ENCODE data around the gene STK38. TPM values are rescaled to one million over a fixed set of nuclear protein-coding genes. Genes with fewer than 3 reads are reported as not detected.
"Not testable (repeated sequence)": the region's sequence is repeated elsewhere in the genome, so short reads cannot be mapped to it uniquely, and the experiment has no call there.

Gene STK38
- 16.2 and 16.4 TPM in 2 replicates for total RNA-seq (2014; rRNA removed; shearing (Covaris generic))
- 14.5 and 22.2 TPM in 2 replicates for polyA plus RNA-seq (2014; cell fraction: nucleus; rRNA removed)

DNA sequence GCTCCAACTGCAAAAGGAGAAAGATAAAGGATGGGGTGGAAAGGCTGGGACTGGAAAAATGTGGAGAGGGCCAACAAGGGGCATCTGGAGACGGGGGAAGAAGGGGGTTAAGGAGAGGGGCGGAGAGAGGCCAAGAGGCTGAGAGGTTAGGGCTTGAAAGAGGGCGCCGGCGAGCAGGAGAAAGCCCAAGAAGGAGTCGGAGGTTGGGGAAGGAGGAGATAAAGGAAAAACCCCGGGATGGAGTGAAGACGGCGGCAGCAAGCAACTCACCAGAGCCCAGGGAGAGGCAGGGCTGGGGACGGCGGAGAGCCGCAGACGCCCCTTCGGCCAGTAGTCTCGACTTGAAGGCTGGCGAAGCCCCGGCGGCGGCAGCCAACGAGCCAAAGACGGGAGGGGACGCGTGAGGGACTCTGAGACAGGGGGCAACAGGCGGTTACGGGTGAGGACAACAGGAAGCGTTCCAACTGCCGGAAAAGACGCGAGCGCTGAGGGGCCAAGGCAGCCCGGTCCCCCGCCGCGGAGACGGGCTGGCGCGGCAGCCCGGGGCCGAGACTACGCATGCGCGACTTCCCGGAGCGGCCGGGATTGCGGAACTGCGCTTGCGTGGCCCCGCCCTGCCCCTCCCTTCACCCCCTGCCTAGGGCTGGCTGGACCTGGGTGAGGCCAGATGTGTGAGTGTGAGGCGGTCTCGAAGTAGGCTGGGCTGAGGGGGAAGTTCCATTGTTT is at the start of gene STK38:
TSS of gene STK38 (minus strand) at position 560 of the 726 bp plus-strand sequence. CDS start 7,277 bp downstream, outside the sequence.
- peak; percentile 72 for DNase-seq (ENCODE audit: extremely low read depth, low read depth)

GRCh38 chr6:36596356-36596755 is 49.1 kb upstream of the STK38 start:
- no peak for DNase-seq (ENCODE audit: extremely low read depth, low read depth)

DNA sequence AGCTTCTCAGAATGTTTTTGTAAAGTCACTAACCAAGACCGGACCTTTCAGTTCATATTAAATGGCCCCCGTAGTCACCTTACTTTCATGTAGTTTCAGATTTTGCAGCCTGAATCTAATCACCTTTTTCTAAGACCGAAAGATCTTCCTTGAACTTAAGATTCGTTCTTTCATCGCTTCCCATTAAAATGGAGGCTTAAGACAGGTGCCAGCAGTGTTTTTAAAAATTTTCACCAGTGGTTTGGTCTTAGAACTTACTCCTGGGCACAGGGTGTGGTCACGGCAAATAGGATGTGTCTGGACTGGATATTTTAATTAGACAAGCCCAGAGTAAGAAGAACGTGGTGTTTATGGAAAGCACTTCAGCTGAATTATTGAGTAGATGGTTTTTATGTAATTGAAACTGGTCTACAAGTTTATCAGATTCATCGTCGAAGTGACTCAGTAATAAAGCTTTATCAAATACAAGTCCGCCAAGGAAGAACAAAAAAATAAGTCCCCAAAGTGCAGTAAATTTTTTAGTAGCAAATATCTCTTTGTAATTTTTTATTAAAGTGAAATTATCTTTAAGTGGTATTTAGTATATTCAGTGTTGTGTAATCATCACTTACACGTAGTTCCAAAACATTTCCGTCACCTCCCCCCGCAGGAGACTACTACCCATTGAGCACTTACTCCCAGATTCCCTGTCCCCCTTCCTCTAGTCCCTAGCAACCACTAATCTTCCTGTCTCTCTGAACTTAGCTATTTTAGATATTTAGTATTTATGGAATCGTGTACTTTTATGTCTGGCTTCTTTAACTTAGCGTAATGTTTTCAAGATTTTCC is 47.8 kb upstream of the STK38 start:
- peak; percentile 36 for DNase-seq (ENCODE audit: extremely low read depth, low read depth)

DNA sequence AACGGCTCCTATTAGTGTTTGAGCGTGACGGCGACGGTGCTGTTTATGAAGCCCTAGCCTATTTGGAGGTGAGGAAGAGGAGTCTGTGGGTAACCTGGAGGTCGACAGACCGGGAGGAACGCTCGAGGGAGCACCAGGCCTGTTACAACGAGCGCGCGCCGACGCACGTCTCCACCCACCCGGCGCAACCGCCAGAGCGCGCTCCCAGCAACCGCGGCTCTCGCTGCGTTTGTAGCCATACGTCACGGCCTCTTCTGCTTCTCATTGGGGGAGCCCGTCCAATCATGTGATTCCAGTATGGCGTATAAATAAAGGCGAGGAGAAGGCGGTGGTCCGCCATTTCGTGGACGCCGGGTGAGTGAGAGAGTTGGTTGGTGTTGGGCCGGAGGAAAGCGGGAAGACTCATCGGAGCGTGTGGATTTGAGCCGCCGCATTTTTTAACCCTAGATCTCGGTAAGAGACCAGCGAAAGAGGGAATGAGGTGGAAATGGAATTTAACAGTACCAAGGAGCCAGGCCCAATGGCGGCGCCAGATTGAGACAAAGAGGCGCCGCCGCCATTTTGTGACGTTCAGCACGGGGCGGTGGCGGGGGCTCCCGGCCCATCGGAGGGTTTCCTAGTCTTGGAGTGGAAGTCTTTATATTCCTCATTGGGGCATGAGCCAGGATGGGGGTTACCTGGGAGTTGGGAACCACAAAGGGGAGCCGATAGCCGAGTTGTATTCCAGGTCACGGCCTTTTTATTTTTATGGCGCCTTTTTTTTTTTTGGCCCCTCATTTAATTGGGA is 46.9 kb upstream of the STK38 start, which contains the start of gene SRSF3:
TSS of gene SRSF3 (plus strand) at position 334 of the 787 bp plus-strand sequence. CDS start 2,401 bp downstream, outside the sequence.
- peak; percentile 95 for DNase-seq (ENCODE audit: extremely low read depth, low read depth)

DNA sequence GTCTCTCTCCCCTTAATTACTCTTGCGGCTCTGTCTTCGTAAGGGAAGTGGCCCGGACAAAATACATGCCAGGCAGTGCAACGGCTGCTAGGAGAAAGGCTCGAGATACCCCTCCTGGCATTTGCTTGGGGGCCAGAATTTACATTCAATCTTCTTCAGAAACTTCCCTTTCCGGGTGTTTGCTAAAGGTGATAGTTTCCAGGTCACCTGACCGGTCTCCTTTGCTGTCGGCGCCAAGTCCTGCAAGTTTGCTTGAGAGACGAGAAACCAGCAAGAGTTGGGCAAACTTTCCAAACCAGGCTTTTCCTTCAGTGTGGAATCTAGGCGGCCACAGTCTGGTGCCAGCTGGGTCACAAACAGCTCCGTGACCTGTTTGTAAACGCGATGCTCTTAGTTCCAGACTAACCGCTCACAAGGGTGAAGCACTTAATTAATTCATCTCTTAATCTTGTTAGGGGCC is 46.3 kb upstream of the STK38 start:
- no peak for DNase-seq (ENCODE audit: extremely low read depth, low read depth)

DNA sequence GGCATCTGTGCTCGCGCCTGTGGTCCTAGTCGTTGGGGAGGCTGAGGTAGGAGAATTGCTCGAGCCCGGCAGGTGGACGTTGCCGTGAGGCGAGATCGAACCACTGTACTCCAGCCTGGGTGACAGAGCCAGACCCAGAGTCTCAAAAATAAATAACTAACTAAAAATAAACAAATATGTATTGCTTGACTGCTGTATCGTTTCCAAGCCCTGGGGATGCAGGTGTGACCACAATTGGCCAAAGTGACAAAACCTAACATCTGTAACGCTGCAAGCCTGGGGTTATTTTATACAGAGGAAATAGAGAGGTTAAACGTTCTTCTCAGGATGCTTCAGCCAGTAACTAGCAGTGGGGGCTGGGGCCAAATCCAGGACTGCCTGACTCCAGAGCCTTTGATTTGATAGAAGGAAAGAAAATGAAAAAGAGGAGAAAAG is 45.0 kb upstream of the STK38 start:
- DNase-seq (ENCODE audit: extremely low read depth, low read depth) = no peak

DNA sequence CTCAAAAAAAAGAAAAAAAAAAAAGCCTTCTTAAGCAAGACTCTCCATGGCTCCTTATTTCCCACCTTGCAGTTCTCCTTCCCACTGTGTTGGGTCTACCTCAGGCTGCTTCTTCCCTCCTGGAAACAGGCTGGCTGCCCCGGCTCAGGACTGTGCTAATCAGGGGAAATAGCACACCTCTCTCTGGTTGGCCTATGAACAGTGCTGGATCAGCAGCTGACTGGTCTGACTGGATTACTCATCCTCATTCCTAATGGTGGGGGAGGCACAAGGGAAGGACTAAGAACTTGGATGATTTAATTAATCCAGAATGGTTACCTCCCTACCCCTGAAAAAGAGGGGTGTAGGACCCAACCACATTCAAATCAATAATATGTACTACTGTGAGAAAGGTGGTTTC is 43.0 kb upstream of the STK38 start:
- DNase-seq (ENCODE audit: extremely low read depth, low read depth) = no peak

DNA sequence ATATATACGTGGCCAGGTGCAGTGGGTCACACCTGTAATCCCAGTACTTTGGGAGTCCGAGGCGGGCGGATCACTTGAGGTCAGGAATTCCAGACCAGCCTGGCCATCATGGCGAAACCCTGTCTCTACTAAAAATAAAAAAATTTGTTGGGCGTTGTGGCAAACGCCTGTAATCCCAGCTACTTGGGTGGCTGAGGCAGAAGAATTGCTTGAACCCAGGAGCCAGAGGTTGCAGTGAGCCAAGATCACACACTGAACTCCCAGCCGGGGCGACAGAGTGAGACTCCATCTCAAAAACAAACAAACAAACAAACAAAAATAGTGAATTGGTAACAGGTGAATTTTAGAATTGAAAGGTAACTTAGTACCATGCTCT is 41.7 kb upstream of the STK38 start:
- not testable (repeated sequence) for DNase-seq (ENCODE audit: extremely low read depth, low read depth)

GRCh38 chr6:36586606-36587005 is 39.3 kb upstream of the STK38 start:
- no peak for DNase-seq (ENCODE audit: extremely low read depth, low read depth)

DNA sequence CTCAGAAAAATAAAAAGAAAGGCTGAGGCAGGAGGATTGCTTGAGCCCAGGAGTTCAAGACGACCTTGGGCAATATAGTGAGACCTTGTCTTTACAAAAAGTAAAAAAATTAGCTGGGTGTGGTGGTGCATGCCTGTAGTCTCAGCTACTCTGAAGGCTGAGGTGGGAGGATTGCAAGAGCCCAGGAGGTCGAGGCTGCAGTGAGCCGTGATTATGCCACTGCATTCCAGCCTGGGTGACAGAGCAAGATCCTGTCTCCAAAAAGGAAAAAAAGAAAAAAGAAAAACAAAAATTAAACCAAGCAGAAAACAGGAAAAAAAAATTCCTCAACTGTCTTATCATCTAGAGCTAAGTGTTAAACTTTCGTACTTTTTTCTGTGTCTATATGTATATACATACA is 34.4 kb upstream of the STK38 start:
- DNase-seq (ENCODE audit: extremely low read depth, low read depth) = no peak

DNA sequence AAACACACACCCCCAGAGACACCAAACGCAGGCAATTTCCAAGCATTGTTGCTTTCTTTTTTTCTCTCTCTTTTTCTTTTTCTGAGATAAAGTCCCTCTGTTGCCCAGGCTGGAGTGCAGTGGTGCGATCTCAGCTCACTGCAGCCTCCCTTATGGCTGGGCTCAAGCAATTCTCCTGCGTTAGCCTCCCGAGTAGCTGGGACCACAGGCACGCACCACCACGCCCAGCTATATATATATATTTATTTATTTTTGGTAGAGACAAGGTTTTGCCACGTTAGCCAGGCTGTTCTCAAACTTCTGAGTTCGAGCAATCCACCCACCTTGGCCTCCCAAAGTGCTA is 32.9 kb upstream of the STK38 start:
- DNase-seq (ENCODE audit: extremely low read depth, low read depth) = no peak

DNA sequence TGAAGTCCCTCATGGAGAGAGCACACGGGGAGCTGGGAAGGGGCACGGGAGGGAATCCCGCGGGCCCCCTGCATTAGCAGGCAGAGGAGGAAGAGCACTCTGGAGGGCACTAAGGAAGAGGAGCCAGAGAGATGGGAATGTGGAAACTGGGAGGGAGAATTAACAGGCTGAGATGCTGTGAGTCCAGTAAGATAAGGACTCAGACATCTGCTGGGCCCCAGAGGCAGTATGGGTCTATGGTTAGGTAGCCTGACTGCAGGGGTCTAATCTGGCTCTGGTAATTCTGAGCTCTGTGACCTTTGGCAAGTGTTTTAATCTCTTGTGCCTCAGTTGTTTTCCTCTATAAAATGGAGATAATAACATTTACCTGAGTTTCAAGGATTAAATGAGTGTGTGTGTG is 31.2 kb upstream of the STK38 start:
- no peak for DNase-seq (ENCODE audit: extremely low read depth, low read depth)

DNA sequence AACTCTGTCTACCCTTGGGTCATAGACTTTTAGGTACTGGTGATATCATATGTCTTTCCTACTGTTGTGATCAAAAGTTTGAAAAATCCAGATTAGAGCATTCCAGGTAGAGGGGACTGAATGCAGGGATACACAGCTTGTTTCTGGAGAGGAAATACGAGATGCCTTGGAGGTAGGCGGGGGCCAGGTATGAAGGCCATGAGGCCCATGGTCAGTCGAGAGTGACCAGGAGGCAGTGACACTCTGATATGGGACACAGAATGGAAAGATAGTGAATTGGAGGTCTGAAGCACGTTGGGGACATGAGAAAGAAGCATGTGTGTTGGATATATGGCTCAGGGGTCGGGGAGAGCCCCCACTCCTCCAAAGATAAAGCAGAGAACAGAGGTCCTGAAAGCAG is 30.8 kb upstream of the STK38 start:
- no peak for DNase-seq (ENCODE audit: extremely low read depth, low read depth)

DNA sequence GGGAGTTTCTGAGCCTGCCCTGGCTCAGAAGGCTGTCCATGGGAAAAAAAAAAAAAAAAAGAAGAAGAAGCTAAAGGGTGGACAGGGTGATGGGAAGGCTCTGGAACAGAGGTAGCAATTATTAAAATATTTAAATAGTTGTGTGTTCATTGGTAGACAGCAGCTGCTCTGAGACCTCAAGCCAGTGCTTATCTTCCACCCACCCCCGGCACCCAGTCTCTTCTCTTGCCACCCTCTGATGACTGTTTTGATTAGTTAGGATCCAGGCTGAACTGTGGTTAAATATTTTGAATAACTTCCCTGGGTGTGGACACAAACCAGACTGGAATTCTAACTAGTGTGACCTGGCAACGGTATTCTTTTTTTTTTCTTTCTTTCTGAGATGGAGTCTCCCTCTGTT is 30.0 kb upstream of the STK38 start:
- DNase-seq (ENCODE audit: extremely low read depth, low read depth) = peak; percentile 52

DNA sequence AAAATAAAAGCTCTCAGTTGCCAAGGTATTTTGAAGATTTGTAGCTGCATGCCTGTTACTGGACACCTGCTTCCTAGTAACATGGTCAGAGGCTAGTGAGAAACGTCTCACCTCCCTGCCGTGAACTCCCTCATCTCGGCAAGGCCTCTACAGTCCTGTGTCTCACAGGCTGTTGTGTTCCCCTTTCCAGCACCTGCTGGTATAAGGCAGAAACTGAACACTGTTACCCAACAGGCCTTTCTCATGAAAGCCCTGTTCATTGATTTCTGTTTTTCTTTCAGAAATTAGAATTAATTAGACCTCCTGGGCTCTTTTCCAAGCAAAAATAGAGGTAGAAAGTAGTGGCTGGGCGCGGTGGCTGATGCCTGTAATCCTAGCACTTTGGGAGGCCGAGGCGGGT is 29.3 kb upstream of the STK38 start:
- DNase-seq (ENCODE audit: extremely low read depth, low read depth) = no peak

GRCh38 chr6:36574679-36575078 is 27.4 kb upstream of the STK38 start:
- DNase-seq (ENCODE audit: extremely low read depth, low read depth) = no peak

GRCh38 chr6:36572353-36573311 is 25.4 kb upstream of the STK38 start:
- not testable (repeated sequence) for DNase-seq (ENCODE audit: extremely low read depth, low read depth)

DNA sequence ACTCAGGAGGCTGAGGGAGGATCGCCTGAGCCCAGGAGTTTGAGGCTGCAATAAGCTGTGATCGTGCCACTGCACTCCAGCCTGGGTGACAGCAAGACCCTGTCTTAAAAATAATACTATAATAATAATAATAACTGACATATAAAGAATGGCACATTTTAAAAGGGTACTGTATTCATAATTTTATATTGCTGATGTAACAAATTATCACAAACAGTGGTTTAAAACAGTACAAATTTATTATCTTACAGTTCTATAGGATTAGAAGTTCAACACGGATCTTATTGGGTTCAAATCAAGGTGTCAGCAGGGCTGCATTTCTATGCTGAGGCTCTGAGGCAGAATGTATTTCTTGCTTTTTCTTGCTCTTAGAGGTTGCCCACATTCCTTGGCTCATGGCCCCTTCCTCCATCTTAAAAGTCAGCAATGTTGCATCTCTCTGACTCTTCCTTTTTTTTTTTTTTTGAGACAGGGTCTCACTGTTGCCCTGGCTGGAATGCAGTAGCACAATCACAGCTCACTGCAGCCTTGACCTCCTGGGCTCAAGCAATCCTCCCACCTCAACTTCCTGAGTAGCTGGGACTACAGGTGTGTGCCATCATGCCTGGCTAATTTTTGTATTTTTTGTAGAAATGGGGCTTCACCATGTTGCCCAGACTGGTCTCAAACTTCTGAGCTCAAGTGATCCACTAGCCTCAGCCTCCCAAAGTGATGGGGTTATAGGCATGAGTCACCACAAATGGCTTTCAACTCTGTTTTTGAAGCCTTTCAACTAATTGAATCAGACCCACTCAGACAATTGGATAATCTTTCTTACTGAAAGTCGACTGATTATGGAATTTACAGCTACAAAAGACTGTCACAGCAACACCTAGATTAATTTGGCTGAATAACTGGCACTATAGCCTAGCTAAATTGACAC is 24.1 kb upstream of the STK38 start:
- no peak for DNase-seq (ENCODE audit: extremely low read depth, low read depth)

DNA sequence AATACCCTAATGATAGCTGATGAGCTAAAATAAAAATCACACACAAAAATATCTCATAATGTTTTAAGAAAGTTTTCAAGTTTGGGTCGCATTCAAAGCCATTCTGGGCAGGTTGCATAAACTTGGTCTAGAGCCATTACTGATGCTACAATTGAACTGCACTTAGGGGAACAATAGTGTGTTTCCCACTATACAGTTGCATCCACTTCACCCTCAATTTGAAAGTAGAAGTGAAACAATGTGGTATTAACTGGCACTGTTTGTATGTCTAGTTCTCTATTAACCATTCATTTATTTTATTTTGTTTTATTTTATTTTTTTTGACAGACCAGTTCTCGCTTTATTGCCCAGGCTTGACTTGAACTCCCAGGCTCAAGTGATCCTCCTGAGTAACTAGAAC is 23.0 kb upstream of the STK38 start:
- DNase-seq (ENCODE audit: extremely low read depth, low read depth) = no peak
